HG03064 (cell line): Measurements from ENCODE around the gene TMEM60.
"Not testable (repeated sequence)": the region's sequence is repeated elsewhere in the genome, so short reads cannot be mapped to it uniquely, and the experiment has no call there.

Source experiments
- ATAC-seq: cut with Tn5 transposase; IDR thresholded peaks from one replicate; pipeline ENCODE4 v1.9.1; 2021; ENCODE audit warnings: low read depth; ENCODE audit not compliant: unreplicated experiment

Gene TMEM60, protein sequence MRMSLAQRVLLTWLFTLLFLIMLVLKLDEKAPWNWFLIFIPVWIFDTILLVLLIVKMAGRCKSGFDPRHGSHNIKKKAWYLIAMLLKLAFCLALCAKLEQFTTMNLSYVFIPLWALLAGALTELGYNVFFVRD

GRCh38 chr7:77798394-77799077 is at the start of gene TMEM60, which contains the start of gene PHTF2:
Gene TMEM60, minus strand, starts transcription at chr7:77798434. Its CDS starts 4,061 bp downstream, at chr7:77794373.
Gene PHTF2, plus strand, starts transcription at chr7:77798773.
- ATAC-seq = peak; percentile 88

GRCh38 chr7:77846317-77847092 is 48.3 kb upstream of the TMEM60 start:
- ATAC-seq = no peak

DNA sequence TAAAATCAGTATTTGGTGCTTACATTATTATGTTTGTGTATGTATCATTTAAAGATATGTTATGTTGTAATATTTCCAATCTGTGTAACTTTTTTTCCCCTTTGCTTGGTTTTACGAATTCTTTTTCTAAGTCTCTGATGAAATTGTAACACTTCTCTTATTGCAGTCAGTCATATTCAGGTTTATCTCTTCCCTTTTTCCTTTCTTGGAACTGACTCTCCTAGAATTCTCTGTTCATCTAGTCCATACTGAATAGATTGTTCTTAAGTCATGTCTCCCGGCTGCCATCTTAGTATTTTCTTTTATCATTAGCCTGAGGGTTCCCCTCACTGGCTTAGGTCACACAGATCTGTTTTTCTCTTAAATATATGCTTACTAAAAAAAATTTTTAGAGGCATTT is 45.0 kb upstream of the TMEM60 start:
- ATAC-seq = no peak

- ATAC-seq = no peak
These were observed 41.7 kb upstream of the TMEM60 start for GRCh38 chr7:77839919-77840318.

GRCh38 chr7:77838929-77839491 is 40.8 kb upstream of the TMEM60 start:
- no peak for ATAC-seq

GRCh38 chr7:77837966-77838365 is 39.7 kb upstream of the TMEM60 start:
- no peak for ATAC-seq

DNA sequence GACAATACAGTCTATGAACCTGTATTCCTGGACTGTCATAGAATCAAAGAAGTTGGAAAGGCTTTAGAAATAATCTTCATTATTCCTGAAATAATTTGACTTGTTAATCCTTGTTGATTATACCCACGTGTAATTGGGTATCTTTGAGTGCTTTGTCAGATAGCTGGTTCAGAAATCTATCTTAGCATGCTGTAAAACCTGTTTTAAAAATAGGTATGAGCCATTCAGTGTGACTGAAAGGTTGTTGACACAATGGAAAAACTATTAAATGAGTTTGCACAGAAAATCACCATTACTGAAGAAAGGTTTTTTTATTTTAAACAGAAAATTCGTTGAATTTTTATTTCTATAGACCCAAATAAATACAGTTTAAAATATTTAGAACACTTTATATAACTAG is 39.0 kb upstream of the TMEM60 start:
- no peak for ATAC-seq

DNA sequence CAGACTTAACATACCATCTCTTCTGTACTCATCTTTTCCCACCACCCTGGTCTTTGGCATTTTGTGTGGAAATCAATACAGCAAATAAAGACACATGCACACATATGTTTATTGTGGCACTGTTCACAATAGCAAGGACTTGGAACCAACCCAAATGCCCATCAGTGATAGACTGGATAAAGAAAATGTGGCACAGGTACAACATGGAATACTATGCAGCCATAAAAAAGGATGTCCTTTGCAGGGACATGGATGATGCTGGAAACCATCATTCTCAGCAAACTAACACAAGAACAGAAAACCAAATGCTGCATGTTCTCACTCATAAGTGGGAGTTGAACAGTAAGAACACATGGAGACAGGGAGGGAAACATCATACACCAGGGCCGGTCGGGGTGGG is 38.2 kb upstream of the TMEM60 start:
- ATAC-seq = not testable (repeated sequence)

DNA sequence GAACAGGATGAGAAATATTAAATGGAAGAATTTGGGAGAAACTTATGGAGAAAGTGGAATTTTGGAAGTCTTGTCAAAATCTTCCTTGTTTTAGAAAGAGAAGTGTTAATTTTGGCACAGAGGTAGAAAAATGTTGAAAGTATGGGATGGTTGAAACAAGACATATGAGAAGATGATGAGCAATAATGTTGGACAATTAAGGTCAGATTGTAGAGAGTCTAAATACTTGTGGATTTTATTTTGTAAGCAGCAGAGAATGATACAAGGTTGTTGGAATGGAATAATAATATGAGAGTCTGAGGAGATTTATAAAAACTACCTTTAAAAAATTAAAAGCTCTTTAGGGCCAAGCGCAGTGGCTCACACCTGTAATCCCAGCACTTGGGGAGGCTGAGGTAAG is 34.9 kb upstream of the TMEM60 start:
- ATAC-seq = no peak

DNA sequence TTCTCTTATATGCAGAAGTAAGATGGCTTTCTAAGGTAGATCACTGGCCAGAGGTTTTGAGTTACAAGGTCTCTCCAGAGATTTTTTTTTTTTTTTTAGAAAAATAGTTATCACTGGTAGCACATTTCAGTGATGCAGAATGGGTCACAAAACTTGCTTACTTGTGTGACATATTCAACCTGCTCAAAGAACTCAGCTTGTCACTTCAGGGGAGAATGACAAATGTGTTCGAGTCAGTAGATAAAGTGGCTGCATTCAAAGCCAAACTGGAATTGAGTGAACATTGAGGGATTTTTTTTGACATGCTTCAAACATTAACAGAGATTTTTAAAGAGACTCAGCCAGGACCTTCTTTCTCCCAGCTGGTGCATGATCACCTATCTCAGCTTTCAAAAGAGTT is 33.7 kb upstream of the TMEM60 start:
- ATAC-seq = no peak

DNA sequence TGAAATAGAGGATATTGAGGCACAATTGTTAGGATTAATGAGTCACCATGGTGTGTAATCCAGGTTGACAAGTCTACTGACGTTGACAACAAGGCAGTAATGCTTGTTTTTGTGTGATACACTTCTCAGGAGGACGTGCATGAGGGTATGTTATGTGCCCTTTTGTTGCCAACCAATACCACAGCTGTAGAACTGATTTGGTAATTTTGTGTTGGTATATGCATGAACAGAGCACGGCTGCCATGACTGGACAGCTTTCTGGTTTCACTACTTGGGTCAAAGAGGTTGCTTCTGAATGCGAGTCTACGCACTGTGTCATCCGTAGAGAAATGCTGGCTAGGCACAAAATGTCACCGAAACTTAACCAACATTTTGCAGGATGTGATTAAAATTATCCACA is 33.2 kb upstream of the TMEM60 start:
- no peak for ATAC-seq

- ATAC-seq = no peak
These were observed 32.6 kb upstream of the TMEM60 start for GRCh38 chr7:77830649-77831355.

GRCh38 chr7:77827999-77828398 is 29.8 kb upstream of the TMEM60 start:
- ATAC-seq = no peak

DNA sequence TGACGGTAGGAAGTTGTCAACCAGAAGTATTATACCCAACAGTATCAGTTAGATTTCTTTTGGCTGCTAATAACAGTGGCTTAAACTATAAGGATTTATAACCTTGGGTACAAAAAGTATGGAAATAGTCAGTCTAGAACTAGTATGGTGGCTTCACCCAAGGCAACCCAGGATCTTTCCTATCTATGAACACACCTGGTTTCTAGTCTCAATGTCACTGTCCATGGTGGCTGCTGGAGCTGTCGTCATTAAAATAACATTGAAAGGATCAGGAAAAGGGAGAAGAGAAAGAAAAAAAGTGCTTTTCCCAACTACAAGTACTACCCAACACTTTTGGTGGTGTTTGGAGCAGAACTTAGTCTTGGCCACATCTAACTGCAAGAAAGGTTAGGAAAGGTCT is 28.1 kb upstream of the TMEM60 start:
- no peak for ATAC-seq

GRCh38 chr7:77825131-77825530 is 26.9 kb upstream of the TMEM60 start:
- ATAC-seq = no peak

DNA sequence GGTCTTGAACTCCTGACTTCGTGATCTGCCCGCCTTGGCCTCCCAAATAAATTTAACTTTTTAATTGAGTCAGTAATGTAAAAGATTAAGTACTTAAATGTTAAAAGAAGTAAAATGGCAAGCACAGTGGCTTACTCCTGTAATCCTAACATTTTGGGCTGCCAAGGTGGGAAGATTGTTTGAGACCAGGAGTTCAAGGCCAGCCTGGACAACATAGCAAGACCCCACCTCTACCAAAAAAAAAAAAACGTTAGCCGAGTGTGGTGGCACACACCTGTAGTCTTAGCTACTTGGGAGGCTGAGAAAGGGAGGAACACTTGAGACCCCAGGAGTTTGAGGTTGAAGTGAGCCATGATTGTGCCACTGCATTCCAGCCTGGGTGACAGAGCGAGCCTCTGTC is 26.4 kb upstream of the TMEM60 start:
- ATAC-seq = no peak

- no peak for ATAC-seq
These were observed 25.6 kb upstream of the TMEM60 start for GRCh38 chr7:77823787-77824186.

DNA sequence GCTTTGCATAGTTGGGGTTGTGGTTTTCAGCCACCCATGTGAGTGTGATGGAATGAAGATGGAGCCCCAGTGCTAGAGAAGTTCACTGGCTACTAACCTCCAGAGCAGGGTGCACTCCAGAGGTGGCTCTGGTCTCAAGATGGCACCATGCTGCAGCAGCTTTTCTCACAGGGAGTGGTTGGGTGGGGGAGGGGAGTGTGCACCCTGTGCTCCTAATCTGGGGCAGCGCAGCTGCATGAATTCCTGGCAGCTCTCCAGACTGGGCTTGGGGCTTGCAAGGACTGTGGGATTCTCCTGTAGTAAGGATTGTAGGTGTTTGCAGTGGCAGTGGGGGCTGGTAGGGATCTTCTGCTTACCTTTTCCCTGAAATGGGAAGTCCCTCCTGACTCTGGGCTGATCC is 24.0 kb upstream of the TMEM60 start:
- no peak for ATAC-seq

DNA sequence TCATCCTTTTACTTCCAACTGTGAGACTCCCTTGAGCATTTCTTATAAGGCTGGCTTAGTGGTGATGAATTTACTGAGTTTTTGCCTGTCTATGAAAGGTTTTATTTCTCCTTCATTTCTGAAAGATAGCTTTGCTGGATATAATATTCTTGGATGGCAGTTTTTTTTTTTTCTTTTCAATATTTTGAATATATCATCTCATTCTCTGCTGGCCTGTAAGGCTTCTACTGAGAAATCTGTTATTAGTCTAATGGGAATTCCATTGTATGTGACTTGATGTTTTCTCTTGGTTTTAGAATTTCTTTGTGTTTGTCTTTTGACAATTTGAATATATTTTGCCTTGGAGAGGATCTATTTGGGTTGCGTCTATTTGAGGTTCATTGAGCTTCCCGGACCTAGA is 22.7 kb upstream of the TMEM60 start:
- ATAC-seq = no peak

DNA sequence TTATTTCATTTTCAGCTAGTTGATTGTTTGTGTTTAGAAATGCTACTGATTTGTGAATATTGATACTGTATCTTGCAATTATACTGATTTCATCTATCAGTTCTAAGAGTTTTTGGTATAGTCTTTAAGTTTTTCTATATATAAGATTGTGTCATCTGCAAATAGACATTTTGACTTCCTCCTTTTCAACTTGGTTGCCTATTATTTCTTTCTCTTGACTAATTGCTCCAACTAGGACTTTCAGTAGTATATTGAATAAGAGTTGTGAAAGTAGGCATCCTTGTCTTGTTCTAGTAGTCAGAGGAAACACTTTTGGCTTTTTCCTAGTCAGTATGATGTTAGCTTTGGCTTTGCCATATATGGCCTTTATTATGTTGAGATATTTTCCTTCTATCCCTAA is 20.8 kb upstream of the TMEM60 start:
- ATAC-seq = no peak

GRCh38 chr7:77813180-77813579 is 14.9 kb upstream of the TMEM60 start:
- ATAC-seq = no peak
